ENCODE data around the gene MCTP1. TPM values are rescaled to one million over a fixed set of nuclear protein-coding genes. Genes with fewer than 3 reads are reported as not detected.

MCTP1 gene
- polyA plus RNA-seq, 3 donors = 34.4 to 72.9 (median 55.5) TPM

GRCh38 chr5:94884311-94884710 is 400.6 kb downstream of the MCTP1 start:
- no peaks in the 10 kb centered on the region for H3K79me2 ChIP-seq (ENCODE audit: insufficient read depth, low read length)
- peaks cover 47 to 91% of the 10 kb centered on the region in 2 donors for H3K36me3 ChIP-seq (replicated peaks in 1 of 2; ENCODE audit: control insufficient read depth in 1 of 2, insufficient read depth in 2 of 2, low read length in 2 of 2)
- no peak overlapping the region for H2AFZ ChIP-seq (ENCODE audit: insufficient read depth, low read depth, low read length, poor library complexity, severe bottlenecking)
- no peaks in the 10 kb centered on the region for H3K4me1 Mint-ChIP-seq
- H3K9me3 ChIP-seq (replicated peaks in 1 of 2; ENCODE audit: control insufficient read depth in 1 of 2, insufficient read depth in 1 of 2, low read length in 2 of 2) = no peaks in the 10 kb centered on the region
- no peaks in the 10 kb centered on the region for H3K4me1 ChIP-seq (ENCODE audit: control insufficient read depth in 1 of 2, insufficient read depth in 2 of 2, low read length in 2 of 2)
- H3K4me3 ChIP-seq (replicated peaks in 1 of 3; ENCODE audit: low read depth in 2 of 3, low read length in 3 of 3) = no peak overlapping the region
- H3K9me3 Mint-ChIP-seq = no peaks in the 10 kb centered on the region
- peaks cover 52 to 62% of the 10 kb centered on the region in 2 donors for H3K36me3 Mint-ChIP-seq
- no peaks in the 10 kb centered on the region for H3K27me3 Mint-ChIP-seq (ENCODE audit: low read depth in 3 of 3)
- H3K9ac ChIP-seq (ENCODE audit: insufficient read depth, low read length, poor library complexity, severe bottlenecking) = no peak overlapping the region
- no peaks in the 10 kb centered on the region for H4K20me1 ChIP-seq (ENCODE audit: insufficient read depth, low read length)
- H3K4me2 ChIP-seq (replicated peaks; ENCODE audit: extremely low read depth, low read length, poor library complexity, severe bottlenecking) = no peak overlapping the region
- H3K27ac ChIP-seq (ENCODE audit: low read depth in 1 of 2, low read length in 2 of 2) = no peak overlapping the region
- DNase-seq = no peak
- peak overlapping the region in 1 of 7 donors; percentile 42 for H3K27ac Mint-ChIP-seq
- H3K4me3 Mint-ChIP-seq = no peak overlapping the region
- no CpG with 5 or more reads among the region's 9 CpGs for WGBS (ENCODE audit: insufficient coverage)
- intact Hi-C loops (cut with micrococcal nuclease) = no loop called here
- no peak for TF ChIP-seq CTCF (IDR thresholded peaks at IDR 0.05)
- H3K27me3 ChIP-seq (ENCODE audit: control insufficient read depth in 2 of 2, insufficient read depth in 2 of 2, low read length in 2 of 2) = no peaks in the 10 kb centered on the region

- peaks cover 55 to 57% of the 10 kb centered on the region in 2 donors for H3K36me3 Mint-ChIP-seq
- H3K4me1 Mint-ChIP-seq = no peaks in the 10 kb centered on the region
- H4K20me1 ChIP-seq (ENCODE audit: insufficient read depth, low read length) = no peaks in the 10 kb centered on the region
- intact Hi-C loops (cut with micrococcal nuclease) = no loop called here
- no peaks in the 10 kb centered on the region for H3K9me3 Mint-ChIP-seq
- WGBS (ENCODE audit: insufficient coverage) = no CpG with 5 or more reads among the region's 4 CpGs
- H3K79me2 ChIP-seq (ENCODE audit: insufficient read depth, low read length) = no peaks in the 10 kb centered on the region
- no peak overlapping the region for H3K27ac ChIP-seq (ENCODE audit: low read depth in 1 of 2, low read length in 2 of 2)
- no peak overlapping the region for H2AFZ ChIP-seq (ENCODE audit: insufficient read depth, low read depth, low read length, poor library complexity, severe bottlenecking)
- H3K36me3 ChIP-seq (replicated peaks in 1 of 2; ENCODE audit: control insufficient read depth in 1 of 2, insufficient read depth in 2 of 2, low read length in 2 of 2) = peaks cover 43 to 72% of the 10 kb centered on the region in 2 donors
- H3K4me3 Mint-ChIP-seq = no peak overlapping the region
- no peaks in the 10 kb centered on the region for H3K9me3 ChIP-seq (replicated peaks in 1 of 2; ENCODE audit: control insufficient read depth in 1 of 2, insufficient read depth in 1 of 2, low read length in 2 of 2)
- H3K4me2 ChIP-seq (replicated peaks; ENCODE audit: extremely low read depth, low read length, poor library complexity, severe bottlenecking) = no peak overlapping the region
- TF ChIP-seq CTCF (IDR thresholded peaks at IDR 0.05) = no peak
- no peak overlapping the region for H3K9ac ChIP-seq (ENCODE audit: insufficient read depth, low read length, poor library complexity, severe bottlenecking)
- no peaks in the 10 kb centered on the region for H3K27me3 ChIP-seq (ENCODE audit: control insufficient read depth in 2 of 2, insufficient read depth in 2 of 2, low read length in 2 of 2)
- peaks cover 0 to 1% (median 0%) of the 10 kb centered on the region in 3 donors for H3K27me3 Mint-ChIP-seq (ENCODE audit: low read depth in 3 of 3)
- no peak for DNase-seq
- no peak overlapping the region for H3K4me3 ChIP-seq (replicated peaks in 1 of 3; ENCODE audit: low read depth in 2 of 3, low read length in 3 of 3)
- no peaks in the 10 kb centered on the region for H3K4me1 ChIP-seq (ENCODE audit: control insufficient read depth in 1 of 2, insufficient read depth in 2 of 2, low read length in 2 of 2)
- no peak overlapping the region for H3K27ac Mint-ChIP-seq
These were observed 412.4 kb downstream of the MCTP1 start for GRCh38 chr5:94872526-94872925.
